DMS 273 (cell line): ENCODE measurements around the gene ANKK1.

Source experiments
- DNase-seq: peaks from one replicate; lab custom pipeline; 2025; ENCODE audit not compliant: unreplicated experiment; lab: John Stamatoyannopoulos, UW

Gene ANKK1

GRCh38 chr11:113407163-113407562, 19.6 kb downstream of the ANKK1 start:
- DNase-seq = no peak

- no peak for DNase-seq
Measured at GRCh38 chr11:113408206-113408605, 20.6 kb downstream of the ANKK1 start.

- DNase-seq = no peak
Measured at GRCh38 chr11:113408887-113409286, 21.3 kb downstream of the ANKK1 start.

- DNase-seq = no peak
Measured at GRCh38 chr11:113409526-113409925, 21.9 kb downstream of the ANKK1 start.

GRCh38 chr11:113410414-113411135, 23.0 kb downstream of the ANKK1 start:
- DNase-seq = no peak

GRCh38 chr11:113411536-113411935, 24.0 kb downstream of the ANKK1 start:
- no peak for DNase-seq

- DNase-seq = no peak
Measured at GRCh38 chr11:113412675-113413074, 25.1 kb downstream of the ANKK1 start.

GRCh38 chr11:113415343-113415742, 27.8 kb downstream of the ANKK1 start:
- DNase-seq = no peak

GRCh38 chr11:113417428-113417827, 29.8 kb downstream of the ANKK1 start:
- DNase-seq = no peak

- DNase-seq = no peak
Measured at GRCh38 chr11:113419454-113420003, 31.9 kb downstream of the ANKK1 start.

GRCh38 chr11:113420808-113421207, 33.2 kb downstream of the ANKK1 start:
- DNase-seq = no peak

- DNase-seq = no peak
Measured at GRCh38 chr11:113426686-113427085, 39.1 kb downstream of the ANKK1 start.

GRCh38 chr11:113431746-113432145, 44.2 kb downstream of the ANKK1 start:
- no peak for DNase-seq

GRCh38 chr11:113435190-113435968, 47.8 kb downstream of the ANKK1 start:
- DNase-seq = no peak

- DNase-seq = peak; percentile 72
Measured at GRCh38 chr11:113436672-113437252, 49.2 kb downstream of the ANKK1 start.

- DNase-seq = peak; percentile 23
Measured at GRCh38 chr11:113440816-113441215, 53.2 kb downstream of the ANKK1 start.

GRCh38 chr11:113444502-113445123, 57.0 kb downstream of the ANKK1 start:
- peak; percentile 74 for DNase-seq

- DNase-seq = no peak
Measured at GRCh38 chr11:113446112-113446511, 58.5 kb downstream of the ANKK1 start.

GRCh38 chr11:113446938-113447337, 59.4 kb downstream of the ANKK1 start:
- DNase-seq = peak; percentile 38

GRCh38 chr11:113447621-113448315, 60.2 kb downstream of the ANKK1 start:
- no peak for DNase-seq

GRCh38 chr11:113448316-113448677, 60.7 kb downstream of the ANKK1 start:
- DNase-seq = no peak
